HepG2 (cell line): ENCODE results near the gene C20orf96. TPM values are rescaled to one million over a fixed set of nuclear protein-coding genes. Genes with fewer than 3 reads are reported as not detected.

Source experiments
- AKNA ChIP-seq: sonication (generic); formaldehyde crosslinking; IDR thresholded peaks from 2 replicates; pipeline ENCODE4 v1.4.0; 2020; ENCODE audit warnings: missing genetic modification reagents, borderline replicate concordance
- ATM ChIP-seq: fragments of 450-650 bp; IDR thresholded peaks from 2 replicates; pipeline ENCODE4 v1.7.1; 2017; ENCODE audit warnings: mild to moderate bottlenecking, borderline replicate concordance
- HIC2 ChIP-seq: sonication (generic); formaldehyde crosslinking; IDR thresholded peaks from 2 replicates; pipeline ENCODE4 v1.9.0; 2022; ENCODE audit warnings: low read depth, missing genetic modification reagents
- HMGXB3 ChIP-seq: sonication (generic); formaldehyde crosslinking; IDR thresholded peaks from 2 replicates; pipeline ENCODE4 v1.4.0; 2020; ENCODE audit warnings: missing genetic modification reagents, borderline replicate concordance
- KAT8 ChIP-seq: IDR thresholded peaks from 2 replicates; pipeline ENCODE4 v1.6.1; 2016; ENCODE audit warnings: missing genetic modification reagents, missing compliant biosample characterization
- MEF2D ChIP-seq: sonication (generic); formaldehyde crosslinking; IDR thresholded peaks from 2 replicates; pipeline ENCODE4 v1.5.1; 2020; ENCODE audit warnings: mild to moderate bottlenecking, missing genetic modification reagents
- NFE2L1 ChIP-seq: sonication (generic); formaldehyde crosslinking; IDR thresholded peaks from 2 replicates; pipeline ENCODE4 v1.4.0; 2020; ENCODE audit warnings: missing genetic modification reagents, mild to moderate bottlenecking, borderline replicate concordance
- RAD51 ChIP-seq: fragments of 450-650 bp; IDR thresholded peaks from 2 replicates; pipeline ENCODE4 v1.6.1; 2016; ENCODE audit warnings: borderline replicate concordance
- SIX1 ChIP-seq: sonication (generic); formaldehyde crosslinking; IDR thresholded peaks from 2 replicates; pipeline ENCODE4 v1.4.0; 2020; ENCODE audit warnings: missing genetic modification reagents, borderline replicate concordance
- SOX13 ChIP-seq, 3 experiments: fragments of 450-650 bp in 1 of 3; sonication (generic) in 1 of 3; formaldehyde crosslinking in 1 of 3; IDR thresholded peaks in 2 of 3; conservative IDR thresholded peaks in 1 of 3; 2 replicates each; pipeline versions ENCODE4 v1.5.0 to v1.6.1; 2016 to 2020; ENCODE audit warnings: antibody characterized with exemption in 1 of 3, mild to moderate bottlenecking in 1 of 3, missing compliant biosample characterization in 1 of 3, missing genetic modification reagents in 1 of 3, moderate library complexity in 1 of 3
- YEATS2 ChIP-seq: sonication (generic); formaldehyde crosslinking; IDR thresholded peaks from 2 replicates; pipeline ENCODE4 v1.4.0; 2020; ENCODE audit warnings: missing genetic modification reagents, borderline replicate concordance
- ZBTB33 ChIP-seq: sonication (generic); formaldehyde crosslinking; IDR thresholded peaks from 2 replicates; pipeline ENCODE4 v1.4.0; 2020; ENCODE audit warnings: missing genetic modification reagents
- ZNF768 ChIP-seq: sonication (generic); formaldehyde crosslinking; IDR thresholded peaks from 2 replicates; pipeline ENCODE4 v1.4.0; 2020; ENCODE audit warnings: missing genetic modification reagents
- polyA plus RNA-seq, 8 experiments: library from polyadenylated mRNA; depleted of rRNA in 3 of 8; stranded (reverse) in 7 of 8; unstranded in 1 of 8; fragments of >200 nt; fragmentation: Illumina TruSeq in 4 of 8; extraction: Trizol in 4 of 8; gene quantifications; 2 replicates each; pipeline versions ENCODE4 v1.2.1 to v1.2.3, GENCODE V29; 2011 to 2016; ENCODE audit warnings: low read depth in 4 of 8, missing spikeins in 1 of 8, mixed read lengths in 1 of 8; ENCODE audit not compliant: insufficient read depth in 1 of 8
- total RNA-seq, 5 experiments: library from RNA; depleted of rRNA; stranded (reverse); fragments of >200 nt; fragmentation: Illumina TruSeq; extraction: Trizol; gene quantifications; 2 replicates each; pipeline ENCODE4 v1.2.3, GENCODE V29; 2016; ENCODE audit warnings: low read depth in 1 of 5

C20orf96 gene
- total and polyA plus RNA-seq, 2 of the 13 experiments (the other 11 are each of a cell fraction or from before 2014, with no cell fraction given), result 3.8 to 20.6 TPM

GRCh38 chr20:289693-290083 lies 862 bp downstream of the C20orf96 start (continued):
- TF ChIP-seq ATM, result no peak
- no peak for TF ChIP-seq SOX13 (IDR thresholded peaks at IDR 0.05)
- no peak for TF ChIP-seq SOX13 (CRISPR knock-in tag; conservative IDR thresholded peaks at IDR 0.05 in 1 of 2, IDR thresholded peaks at IDR 0.05 in 1 of 2)
- no peak for TF ChIP-seq KAT8
- no peak for TF ChIP-seq SIX1 (CRISPR knock-in tag)
- no peak for TF ChIP-seq ZBTB33 (CRISPR knock-in tag)
- TF ChIP-seq HIC2 (CRISPR knock-in tag), result no peak
- TF ChIP-seq ZNF768 (CRISPR knock-in tag), result no peak
- TF ChIP-seq HMGXB3 (CRISPR knock-in tag), result no peak
- TF ChIP-seq MEF2D, result no peak
- peak; percentile 9; the same call in 1 of the 2 replicates for TF ChIP-seq YEATS2 (CRISPR knock-in tag)
- no peak for TF ChIP-seq AKNA (CRISPR knock-in tag)
- TF ChIP-seq NFE2L1 (CRISPR knock-in tag), result no peak
- TF ChIP-seq RAD51, result no peak
